Hindlimb muscle (tissue), 1 donor: Measurements from ENCODE around the gene CPNE5. TPM values are rescaled to one million over a fixed set of nuclear protein-coding genes. Genes with fewer than 3 reads are reported as not detected.
"Not testable (repeated sequence)": the region's sequence is repeated elsewhere in the genome, so short reads cannot be mapped to it uniquely, and the experiment has no call there.

Source experiments
- DNase-seq: peaks from one replicate; pipeline ENCODE4 v3.0.0-alpha.2; 2013
- polyA plus RNA-seq: library from polyadenylated mRNA; unstranded; fragments of 120-200 nt; gene quantifications from one replicate; pipeline ENCODE4 v1.2.1, GENCODE V29; 2013; ENCODE audit not compliant: insufficient read length

Gene CPNE5
- polyA plus RNA-seq, 1 donor: 16.9 TPM

GRCh38 chr6:36814249-36814648 is 25.0 kb downstream of the CPNE5 start:
- no peak for DNase-seq

- DNase-seq: no peak
Measured at GRCh38 chr6:36813526-36813925, 25.7 kb downstream of the CPNE5 start.

GRCh38 chr6:36813047-36813446 is 26.2 kb downstream of the CPNE5 start:
- not testable (repeated sequence) for DNase-seq

GRCh38 chr6:36809941-36810803 is 29.1 kb downstream of the CPNE5 start:
- no peak for DNase-seq

GRCh38 chr6:36809156-36809555 is 30.1 kb downstream of the CPNE5 start:
- no peak for DNase-seq

GRCh38 chr6:36808634-36809033 is 30.6 kb downstream of the CPNE5 start:
- no peak for DNase-seq

- DNase-seq: no peak
Measured at GRCh38 chr6:36807750-36808149, 31.5 kb downstream of the CPNE5 start.

GRCh38 chr6:36807143-36807542 is 32.1 kb downstream of the CPNE5 start:
- no peak for DNase-seq

- no peak for DNase-seq
Measured at GRCh38 chr6:36805917-36806316, 33.3 kb downstream of the CPNE5 start.

- DNase-seq: no peak
Measured at GRCh38 chr6:36805096-36805797, 34.0 kb downstream of the CPNE5 start.

- no peak for DNase-seq
Measured at GRCh38 chr6:36804563-36804962, 34.7 kb downstream of the CPNE5 start.

GRCh38 chr6:36803908-36804307 is 35.3 kb downstream of the CPNE5 start:
- no peak for DNase-seq

- DNase-seq: no peak
Measured at GRCh38 chr6:36803482-36803881, 35.8 kb downstream of the CPNE5 start.

GRCh38 chr6:36800223-36801076 is 38.8 kb downstream of the CPNE5 start:
- DNase-seq: no peak

GRCh38 chr6:36798852-36799251 is 40.4 kb downstream of the CPNE5 start:
- DNase-seq: no peak

GRCh38 chr6:36797653-36798052 is 41.6 kb downstream of the CPNE5 start:
- DNase-seq: no peak

GRCh38 chr6:36797055-36797454 is 42.2 kb downstream of the CPNE5 start:
- DNase-seq: no peak

GRCh38 chr6:36794713-36795065 is 44.6 kb downstream of the CPNE5 start:
- no peak for DNase-seq

- peak; percentile 25 for DNase-seq
Measured at GRCh38 chr6:36793913-36794712, 45.1 kb downstream of the CPNE5 start.

- no peak for DNase-seq
Measured at GRCh38 chr6:36793296-36793912, 45.8 kb downstream of the CPNE5 start.

GRCh38 chr6:36791521-36792135 is 47.6 kb downstream of the CPNE5 start:
- DNase-seq: no peak
